Stimulated activated CD4-positive, alpha-beta T cell treated with anti-CD3 and anti-CD28 coated beads, Interleukin-12 subunit alpha, Interleukin-12 subunit beta, amount 100 ng/mL, for 24 hours (primary cell): ENCODE results near the gene UBE2L5.

Source experiments
- DNase-seq, 2 experiments: peaks; one replicate each; pipeline ENCODE4 v3.0.0-alpha.2; 2020; ENCODE audit warnings: low read depth in 2 of 2

UBE2L5 gene

DNA sequence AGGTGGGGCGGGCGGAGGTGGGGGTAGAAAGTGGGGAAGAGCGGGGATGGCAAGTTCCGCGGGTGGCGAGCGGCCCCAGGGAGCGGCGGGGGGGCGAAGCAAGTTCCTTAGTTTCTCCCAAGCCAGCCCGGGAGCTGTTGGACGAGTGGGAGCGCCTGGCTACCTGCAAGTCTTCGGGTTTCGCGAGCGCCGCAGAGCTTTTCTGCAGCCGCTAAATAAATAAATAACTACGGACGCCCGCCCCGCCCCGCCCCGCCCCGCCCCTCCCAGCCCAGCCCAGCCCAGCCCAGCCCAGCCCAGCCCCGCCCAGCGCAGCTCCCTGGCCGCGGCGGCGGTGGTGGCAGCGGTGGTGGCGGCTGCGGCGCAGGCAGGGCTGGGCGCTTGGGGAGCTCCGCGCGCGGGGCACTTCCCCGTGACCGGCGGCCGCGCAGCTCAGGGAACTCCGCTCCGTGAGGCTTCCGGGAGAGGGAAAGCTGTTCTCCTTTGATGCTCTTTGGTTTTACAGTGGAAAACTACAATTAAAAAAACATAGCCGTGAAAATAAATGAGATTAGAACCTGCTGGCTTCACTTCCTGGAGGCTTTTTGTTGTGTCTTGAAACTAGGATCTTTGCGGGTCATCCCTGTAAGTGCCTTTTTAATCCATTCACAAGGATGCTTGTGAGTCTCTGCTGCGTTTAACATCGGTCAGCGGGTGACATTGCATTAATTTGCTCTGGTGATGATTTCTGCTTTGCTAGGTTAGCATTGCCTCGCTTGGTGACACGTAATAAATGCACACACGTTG, at the start of gene UBE2L5:
UBE2L5 (plus strand) TSS at position 440 of the 786 bp plus-strand sequence. CDS start 5,498 bp downstream, outside the sequence.
- DNase-seq = peak; percentile 35 to 55

DNA sequence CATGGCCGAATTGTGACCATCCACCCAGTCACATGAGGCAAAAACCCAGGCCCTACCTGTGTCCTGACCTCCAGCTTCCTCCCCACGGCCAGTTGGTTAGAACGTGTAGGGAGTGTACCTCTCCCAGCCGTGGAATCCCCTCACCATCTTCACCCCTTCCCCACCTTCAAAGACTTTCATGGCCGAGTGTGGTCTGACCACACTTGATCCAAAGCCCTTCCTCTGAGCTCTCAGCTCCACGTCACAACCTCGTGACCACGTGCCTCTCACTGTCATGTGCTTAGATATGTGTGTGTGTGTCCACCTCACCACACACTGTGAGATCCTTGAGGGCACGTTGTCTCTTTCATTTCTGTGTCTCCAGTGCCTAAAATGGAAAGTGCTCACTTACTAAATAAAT, 48.6 kb upstream of the UBE2L5 start:
- DNase-seq = peak in 1 of 2 experiments; percentile 17

DNA sequence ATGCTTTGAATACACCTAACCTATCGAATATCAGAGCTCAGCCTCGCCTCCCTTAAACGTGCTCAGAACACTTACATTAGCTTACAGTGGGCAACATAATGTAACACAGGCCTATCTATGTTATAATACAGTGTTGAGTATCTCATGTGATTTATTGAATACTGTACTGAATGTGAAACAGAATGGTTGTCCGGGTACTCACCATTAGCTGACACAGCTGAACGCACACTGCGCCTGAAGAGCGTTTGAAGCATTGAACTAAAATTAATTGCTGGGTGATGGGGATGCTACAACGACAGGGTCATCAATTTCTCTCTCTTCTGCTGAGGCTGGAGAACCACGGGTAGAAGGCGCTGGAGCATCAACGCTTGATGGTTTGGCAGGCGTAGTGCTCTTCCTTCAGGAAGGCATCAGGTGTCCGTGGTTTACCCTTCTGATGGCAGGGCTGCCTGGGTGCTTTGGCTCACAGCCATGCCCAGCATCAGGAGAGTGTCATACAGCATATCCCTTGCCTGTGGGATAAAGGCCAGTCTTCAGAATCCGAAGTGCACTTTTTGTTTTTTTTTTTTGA, 46.9 kb upstream of the UBE2L5 start:
- no peak for DNase-seq

DNA sequence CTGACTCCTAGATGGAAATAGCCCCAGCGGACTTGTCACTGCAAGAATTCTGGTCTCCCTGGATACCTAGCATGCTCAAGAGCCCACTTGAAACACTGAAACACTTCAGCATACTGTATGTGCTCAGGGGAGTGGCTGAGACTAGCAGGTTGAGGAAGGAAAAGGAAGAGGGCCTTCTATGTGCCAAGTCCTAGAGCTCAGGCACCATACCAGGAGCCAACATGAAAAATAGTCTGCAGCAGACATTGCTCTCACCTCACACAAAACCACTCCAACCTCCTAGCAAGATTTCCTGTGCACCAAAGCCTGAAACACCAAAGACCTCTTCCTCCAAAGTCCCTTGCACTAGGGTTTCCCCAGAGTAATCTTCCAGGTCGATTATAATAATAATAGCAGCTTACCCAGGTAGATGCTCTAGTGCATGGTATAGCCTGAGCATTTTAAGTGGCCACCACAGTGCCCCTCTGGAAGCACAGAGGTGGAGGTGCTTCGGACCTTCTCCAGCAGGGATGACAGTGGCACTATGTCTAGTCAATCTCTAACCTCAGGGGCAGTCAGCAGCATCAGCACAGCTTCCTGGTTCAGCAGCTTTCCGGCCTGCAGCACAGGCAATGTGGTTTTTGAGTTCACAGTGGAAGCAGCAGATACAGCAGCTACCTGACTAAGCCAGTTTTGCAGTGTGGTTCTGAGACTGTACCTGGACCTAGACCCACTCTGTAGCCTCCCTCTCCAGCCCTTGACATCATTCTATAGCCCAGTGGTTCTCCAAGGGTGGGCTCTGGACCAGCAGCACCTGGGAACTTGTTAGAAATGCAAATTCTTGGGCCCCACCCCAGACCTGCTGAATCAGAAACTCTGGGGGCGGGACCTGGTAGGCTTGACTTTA, 45.6 kb upstream of the UBE2L5 start:
- DNase-seq = peak in 1 of 2 experiments; percentile 31

DNA sequence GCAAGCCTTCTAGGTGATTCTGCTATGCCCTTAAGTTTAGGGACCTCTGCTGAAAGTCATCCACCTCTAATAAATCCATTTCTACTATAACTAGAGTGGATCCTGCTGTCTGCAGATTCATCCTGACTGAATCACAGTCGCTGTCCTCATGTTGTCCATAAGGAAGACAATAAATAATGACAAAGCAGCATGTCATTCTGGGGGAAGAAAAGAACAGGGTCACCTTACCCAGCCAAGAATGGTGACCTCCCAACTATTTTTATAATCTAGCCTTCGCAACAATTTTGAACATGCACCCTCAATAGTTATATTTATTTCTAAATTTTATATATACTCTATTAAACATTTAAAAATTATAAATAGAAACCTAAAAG, 45.0 kb upstream of the UBE2L5 start:
- DNase-seq = no peak

DNA sequence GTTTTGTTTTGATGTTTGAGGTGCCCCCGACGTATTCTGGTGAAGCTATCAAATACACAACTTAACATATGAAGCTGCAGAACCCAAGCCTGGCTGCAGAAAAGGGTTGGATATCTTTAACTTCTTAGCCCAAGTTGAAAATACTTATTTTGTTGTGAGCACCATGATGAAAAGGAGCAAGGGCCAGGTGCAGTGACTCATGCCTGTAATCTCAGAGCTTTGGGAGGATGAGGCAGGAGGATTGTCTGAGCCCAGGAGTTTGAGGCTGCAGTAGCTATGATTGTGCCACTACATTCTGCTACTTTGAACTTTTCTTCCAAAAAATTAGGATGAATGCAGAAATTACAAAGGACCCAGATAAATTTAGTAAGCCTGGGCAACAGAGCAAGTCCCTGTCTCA, 44.1 kb upstream of the UBE2L5 start:
- no peak for DNase-seq

DNA sequence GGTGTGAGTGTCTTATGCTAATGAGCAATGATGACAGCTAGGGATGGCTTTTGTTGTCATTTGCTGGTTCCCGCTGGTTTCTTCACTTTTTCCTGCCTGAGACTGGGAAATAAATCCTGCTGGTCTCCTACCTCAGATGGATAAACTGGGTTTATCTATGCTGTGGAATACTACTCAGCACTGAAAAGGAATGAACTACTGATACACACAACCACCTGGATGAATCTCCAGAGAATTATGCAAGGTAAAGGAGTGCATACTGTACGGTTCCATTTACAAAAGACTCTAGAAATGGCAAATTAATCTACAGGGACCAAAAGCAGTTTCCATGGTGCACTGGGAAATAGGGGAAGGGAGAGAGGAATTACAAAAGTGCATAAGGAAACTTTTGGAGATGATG, 41.2 kb upstream of the UBE2L5 start:
- no peak for DNase-seq

DNA sequence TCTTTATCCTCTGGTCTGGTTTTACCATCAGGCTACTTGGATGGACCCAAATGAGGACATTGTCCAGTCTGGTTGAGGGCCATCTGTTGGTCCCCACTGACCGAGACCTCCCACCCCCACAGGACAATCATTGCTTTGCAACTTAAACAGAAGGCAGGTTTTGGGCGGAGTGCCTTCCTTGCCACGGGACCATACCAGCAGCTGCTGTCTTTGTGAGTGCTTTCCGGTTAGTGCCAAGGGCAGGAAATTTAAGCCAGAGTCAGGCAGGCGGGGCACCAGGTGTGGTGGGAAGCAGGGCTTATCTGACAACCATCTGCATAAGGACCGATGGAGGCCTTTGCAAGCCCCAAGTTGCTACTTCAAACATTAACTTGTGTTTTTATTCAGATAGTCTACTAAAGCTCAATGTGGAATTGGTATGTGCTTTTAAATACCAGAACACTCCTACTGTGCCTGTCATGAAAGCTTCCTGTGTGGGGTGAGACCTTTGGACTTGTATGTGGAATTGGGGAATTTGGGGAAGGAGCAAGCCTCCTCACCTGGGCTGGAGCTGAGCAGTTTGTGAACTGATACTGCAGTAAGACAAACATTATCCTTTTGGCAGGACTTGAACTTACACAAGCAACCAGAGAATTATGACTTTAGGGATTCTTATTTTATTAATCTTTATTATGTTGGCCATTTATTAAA, 39.3 kb upstream of the UBE2L5 start:
- no peak for DNase-seq

DNA sequence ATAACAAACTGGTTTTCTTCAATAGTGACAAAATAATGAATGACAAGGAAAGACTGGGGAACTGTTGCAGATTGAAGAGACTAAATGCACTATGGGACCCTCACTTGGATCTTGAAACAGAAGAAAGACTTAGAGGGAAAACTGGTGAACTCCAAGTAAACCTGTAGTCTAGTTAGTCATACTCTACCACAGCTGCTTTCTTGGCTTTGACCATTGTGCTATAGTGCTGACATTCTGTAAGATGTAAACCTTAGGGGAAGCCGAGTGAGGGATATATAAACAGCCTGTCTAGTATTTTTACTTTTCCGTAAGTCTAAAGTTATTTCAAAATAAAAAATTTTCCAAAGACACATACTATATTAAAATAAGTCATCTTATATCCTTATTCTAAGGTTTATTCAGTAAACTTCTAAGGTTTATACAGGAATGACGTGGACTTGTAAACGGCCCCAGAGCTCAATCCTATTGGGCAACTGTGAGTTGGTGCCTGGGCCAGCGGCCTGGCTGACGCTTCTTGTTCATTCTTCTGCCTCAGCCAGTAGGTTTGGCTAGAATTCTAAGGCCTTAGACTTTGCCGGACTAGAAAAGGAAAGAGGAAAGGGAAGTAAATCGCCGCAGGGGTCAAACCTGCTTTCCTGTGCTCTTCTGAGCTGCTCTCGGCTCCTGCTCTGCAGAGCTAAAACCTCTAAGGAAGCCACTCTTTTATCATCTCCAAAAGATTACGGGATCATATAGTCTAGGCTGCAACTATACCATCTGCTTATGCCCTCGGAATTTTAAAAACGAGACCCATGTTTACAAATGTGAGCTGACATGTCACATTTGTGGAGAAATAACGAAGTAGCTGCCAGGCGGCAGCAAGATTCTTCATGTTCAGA, 33.6 kb upstream of the UBE2L5 start:
- DNase-seq = no peak

DNA sequence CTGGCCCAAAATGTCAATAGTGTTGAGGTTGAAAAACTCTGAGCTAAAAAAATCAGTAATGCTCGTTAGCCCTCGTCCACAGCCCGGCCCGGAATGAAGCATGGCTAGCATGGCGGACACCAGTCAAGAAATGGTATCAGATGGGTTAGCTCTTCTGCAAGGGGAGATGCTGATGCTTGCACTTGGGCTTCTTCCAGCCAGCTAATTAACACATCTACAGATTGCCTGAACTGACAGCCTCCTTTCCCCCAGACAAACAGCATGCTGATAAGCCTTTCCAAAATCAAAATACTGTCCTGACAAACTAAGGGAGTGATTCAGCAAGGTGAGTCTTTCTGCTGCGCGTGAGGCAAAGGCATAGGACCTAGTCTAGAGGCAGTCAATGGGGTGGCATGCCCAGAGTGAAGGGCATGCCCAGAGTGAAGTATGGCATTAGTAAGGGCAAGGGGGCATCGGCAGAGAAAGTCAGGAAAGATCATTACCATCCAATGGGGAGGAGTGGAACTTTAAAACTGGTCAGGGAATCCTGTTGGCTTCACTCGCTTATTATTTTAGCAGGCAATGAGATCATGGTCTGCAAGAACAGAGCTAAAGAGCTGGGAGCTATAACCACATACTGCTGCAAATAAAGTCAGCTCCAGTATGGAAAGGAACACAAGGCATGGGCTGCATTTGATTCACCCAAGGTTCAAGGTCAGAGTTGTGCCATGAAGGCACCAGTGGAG, 30.2 kb upstream of the UBE2L5 start:
- DNase-seq = no peak

DNA sequence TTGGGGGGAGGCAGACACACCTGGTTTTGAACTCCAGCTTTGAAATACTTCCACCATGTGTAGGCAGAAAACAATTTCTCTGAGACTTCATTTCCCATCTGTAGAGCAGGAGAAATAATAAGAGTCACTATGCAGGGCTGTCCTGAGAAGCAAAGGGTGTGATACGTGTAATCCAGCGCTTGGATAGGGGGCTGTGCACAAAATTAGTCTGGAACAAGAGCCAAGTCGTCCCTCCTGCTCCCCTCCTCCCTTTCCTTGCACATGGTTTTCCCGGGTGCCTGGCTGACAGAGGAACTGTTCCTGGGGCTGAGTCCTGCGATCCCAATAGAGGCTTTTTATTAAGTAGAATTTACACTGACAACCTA, 29.6 kb upstream of the UBE2L5 start:
- no peak for DNase-seq

DNA sequence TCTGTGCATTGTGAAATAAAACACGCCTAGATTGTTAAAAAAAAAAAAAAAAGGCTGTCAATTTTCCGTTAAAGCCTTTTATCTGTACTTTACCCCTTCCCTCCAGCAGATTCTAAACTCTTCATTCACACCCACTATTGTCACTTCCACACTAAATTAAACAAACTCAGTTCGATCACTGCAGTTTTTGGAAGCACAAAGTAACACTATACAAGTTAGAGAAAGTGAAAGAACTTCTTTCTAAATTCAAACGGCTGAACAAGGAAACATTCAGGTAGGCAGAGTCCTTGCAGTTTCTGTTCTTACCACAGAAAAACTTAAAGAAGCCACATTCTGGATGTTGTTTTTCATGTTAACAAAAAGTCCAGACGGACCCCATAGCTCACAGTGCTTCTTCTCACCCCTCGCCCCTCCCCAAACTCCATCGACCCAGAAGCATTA, 27.5 kb upstream of the UBE2L5 start:
- no peak for DNase-seq

DNA sequence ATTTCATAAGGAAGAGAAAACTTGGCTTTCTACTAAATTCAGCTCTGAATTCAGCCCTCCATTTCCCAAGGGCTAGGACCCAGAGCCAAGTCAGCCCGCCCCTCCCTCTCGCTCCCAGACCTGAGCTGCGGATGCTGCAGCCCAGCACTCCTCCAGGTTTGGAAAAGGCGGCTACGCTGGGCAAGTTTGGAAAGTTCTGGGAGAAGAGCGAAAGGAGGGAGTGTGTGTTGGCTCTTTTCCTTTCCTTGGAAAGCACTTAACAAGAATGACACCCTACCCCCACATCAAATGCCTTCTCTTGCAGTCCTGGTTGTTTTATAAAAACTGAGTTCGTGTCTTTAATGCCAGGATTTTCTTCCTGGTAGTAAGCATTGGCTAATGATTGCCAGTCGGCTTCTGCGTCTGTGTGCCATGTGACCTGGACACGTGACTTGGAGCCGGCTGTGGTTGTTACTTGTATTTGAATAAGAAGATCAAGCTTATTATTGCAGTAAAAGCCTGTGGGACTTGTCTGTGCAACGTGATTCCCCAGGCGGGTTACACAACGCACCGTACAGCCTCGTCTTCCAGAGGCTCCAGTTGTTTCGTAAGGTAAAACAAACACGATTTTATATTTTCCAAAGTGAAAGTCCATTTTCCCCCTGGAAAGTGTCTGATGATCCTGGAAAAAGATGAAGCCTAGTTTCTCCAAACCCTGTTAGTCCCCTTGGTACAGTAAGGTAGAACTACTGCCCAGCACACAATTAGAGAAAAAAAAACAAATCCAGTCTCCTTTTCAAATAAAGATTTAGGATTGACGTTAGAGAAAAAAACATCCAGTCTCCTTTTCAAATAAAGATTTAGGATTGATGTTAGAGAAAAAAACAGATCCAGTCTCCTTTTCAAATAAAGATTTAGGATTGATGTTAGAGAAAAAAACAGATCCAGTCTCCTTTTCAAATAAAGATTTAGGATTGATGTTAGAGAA, 26.8 kb upstream of the UBE2L5 start:
- peak in 1 of 2 experiments; percentile 51 for DNase-seq

DNA sequence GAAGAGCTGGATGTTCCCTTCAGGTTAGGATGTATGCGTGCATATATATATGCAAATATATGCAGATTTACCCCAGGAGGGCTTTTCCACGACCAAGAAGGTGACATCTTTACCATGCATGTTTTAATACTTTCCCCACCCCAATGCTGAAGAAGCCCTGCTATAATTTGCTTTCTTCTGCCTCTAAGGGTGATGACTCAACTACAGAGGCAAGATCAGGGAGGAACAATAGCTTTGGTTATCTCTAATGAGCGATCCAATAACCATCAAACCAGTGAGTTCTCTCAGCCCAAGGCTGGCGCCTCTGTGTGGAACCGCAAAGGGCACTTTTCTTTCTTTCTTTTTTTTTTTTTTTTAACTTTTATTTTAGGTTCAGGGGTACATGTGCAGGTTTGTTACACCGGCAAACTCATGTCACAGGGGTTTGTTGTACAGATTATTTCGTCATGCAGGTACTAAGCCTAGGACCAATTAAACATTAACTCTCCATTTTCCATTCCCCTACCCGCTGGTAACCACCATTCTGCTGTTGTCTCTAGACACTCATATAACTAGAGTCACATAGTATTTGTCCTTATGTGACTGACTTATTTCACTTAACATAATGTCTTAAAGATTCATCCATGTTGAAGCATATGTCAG, 25.7 kb upstream of the UBE2L5 start:
- no peak for DNase-seq

DNA sequence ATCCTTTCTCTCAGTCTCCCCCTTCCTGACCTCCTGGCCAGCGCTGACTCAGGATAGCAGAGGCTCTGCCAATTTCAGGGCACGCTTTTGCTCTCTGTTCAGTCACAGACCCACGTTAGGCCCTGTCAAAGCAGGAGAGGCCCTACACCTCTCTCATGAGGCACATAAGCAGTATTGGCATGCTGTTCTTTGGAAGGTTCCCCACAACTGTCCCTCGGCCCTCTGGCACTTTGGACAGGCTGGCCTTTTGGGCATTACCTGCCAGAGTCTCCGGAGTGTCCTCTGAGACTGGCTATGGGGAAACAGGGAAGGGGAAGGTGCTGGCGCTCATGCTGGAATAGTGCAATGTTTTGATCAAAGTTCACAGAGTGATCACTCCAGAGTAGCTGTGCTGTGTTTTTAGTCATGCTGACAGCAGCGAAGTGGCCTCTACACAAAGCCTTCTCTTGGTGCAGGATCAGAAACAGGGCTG, 23.7 kb upstream of the UBE2L5 start:
- no peak for DNase-seq

DNA sequence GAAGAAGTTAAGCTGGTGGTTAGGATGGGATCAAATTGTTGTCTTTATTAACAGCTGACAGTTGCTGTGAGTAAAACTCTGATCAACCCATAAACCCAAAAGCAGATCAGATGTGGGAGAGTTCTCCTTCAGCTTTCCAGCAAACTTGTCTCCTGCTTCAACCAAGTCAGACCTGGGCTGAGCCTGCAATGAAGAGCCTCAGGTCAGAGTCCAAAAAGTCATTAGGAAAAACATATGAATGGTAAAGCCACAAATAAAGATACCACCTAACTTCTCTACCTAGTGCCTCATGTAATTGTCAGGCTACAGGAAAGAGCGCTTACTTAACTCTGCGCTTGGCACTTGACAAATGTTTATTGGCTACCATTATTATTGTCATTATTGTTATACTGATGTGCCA, 21.9 kb upstream of the UBE2L5 start:
- no peak for DNase-seq

DNA sequence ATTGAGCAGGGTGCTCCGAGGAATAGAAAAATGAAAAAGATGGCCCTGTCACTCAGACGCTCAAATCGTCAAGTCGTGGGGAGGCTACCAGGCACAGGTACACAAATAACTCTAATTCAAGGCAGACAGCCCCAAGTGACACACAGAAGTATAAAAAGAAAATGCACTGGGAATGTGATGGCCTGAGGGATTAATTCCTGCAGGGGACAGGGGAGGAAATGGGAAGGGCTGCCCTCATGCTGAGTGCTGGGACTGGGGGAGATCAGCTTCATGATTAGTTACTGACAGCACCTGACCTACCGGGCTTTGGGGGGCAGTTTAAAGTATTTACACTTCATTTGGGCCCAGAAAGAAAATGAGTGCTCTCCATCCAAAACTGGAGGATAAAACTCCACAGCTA, 20.9 kb upstream of the UBE2L5 start:
- no peak for DNase-seq

DNA sequence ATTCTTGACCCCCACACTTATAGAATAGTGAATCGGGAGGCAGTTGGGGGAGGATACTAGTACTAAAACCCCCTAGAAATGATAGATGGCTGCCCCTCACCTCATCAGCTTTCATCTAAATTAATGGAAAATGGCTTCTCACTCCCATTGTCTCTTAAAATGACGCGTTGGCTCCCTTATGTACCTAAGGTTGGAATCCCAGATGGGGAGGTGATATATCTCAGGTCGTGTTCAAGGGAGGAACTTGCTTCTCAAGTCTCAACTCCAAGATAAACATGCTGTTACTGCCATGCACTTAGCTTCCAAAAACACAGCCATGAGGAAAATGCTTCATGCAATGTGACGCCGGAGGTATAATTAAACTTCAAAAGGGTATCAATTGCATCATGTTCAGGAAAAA, 18.8 kb upstream of the UBE2L5 start:
- no peak for DNase-seq

DNA sequence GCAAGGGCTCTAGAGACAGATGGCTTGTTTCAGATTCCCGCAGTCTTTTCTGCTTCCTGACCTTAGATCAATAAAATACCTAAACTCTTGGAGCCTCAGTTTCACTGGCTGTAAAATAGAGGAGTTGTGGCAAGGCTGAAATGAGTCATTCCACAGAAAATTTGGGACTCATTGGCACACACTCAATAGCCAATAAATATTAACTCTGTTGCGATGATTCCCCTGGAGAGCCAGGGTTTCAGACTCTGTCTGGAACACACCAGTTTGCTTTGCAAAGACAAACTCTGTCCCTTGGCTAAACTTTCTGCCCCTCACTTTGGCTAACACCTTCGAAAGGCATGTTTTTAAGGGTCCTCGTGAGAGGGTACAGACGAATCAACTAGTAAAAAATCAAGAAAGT, 18.1 kb upstream of the UBE2L5 start:
- DNase-seq = no peak
